ENCODE data around the gene ZFHX2. TPM values are rescaled to one million over a fixed set of nuclear protein-coding genes. Genes with fewer than 3 reads are reported as not detected.

ZFHX2 gene
- total and polyA plus RNA-seq, 2 of the 13 experiments (the other 11 are each of a cell fraction or from before 2014, with no cell fraction given), result 0.17 to 0.44 TPM

DNA sequence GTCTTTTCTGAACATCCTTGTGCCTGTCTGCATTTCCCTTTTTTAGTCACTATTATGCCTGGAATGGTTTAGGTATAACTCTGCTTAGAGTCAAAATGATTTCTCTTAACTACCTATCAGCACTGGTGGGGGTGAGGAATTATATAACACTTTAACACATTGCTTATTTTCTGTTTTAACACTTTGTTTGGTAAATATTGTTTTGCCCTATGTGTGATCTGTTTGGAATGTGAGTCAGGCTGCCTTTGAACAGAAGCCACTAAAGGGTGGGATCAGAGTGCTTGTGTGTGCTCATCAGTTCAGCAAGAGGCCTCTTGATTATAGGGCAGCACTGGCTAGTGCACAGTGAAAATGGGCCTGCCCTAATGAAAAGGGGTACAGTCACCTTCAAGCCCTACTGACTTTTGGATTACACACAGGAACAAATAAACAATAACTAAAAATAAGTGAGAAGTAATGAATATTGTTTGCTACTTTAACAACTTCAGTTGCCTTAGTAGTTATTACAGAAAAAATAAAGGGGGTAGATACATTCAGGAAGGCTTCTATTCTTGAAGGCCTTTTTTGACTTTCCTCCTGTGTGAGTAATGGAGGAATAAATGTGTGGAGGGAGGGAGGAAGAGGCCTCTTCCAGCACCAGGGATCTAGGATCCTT, 58.8 kb downstream of the ZFHX2 start (continued):
- TF ChIP-seq, protein P1, sequence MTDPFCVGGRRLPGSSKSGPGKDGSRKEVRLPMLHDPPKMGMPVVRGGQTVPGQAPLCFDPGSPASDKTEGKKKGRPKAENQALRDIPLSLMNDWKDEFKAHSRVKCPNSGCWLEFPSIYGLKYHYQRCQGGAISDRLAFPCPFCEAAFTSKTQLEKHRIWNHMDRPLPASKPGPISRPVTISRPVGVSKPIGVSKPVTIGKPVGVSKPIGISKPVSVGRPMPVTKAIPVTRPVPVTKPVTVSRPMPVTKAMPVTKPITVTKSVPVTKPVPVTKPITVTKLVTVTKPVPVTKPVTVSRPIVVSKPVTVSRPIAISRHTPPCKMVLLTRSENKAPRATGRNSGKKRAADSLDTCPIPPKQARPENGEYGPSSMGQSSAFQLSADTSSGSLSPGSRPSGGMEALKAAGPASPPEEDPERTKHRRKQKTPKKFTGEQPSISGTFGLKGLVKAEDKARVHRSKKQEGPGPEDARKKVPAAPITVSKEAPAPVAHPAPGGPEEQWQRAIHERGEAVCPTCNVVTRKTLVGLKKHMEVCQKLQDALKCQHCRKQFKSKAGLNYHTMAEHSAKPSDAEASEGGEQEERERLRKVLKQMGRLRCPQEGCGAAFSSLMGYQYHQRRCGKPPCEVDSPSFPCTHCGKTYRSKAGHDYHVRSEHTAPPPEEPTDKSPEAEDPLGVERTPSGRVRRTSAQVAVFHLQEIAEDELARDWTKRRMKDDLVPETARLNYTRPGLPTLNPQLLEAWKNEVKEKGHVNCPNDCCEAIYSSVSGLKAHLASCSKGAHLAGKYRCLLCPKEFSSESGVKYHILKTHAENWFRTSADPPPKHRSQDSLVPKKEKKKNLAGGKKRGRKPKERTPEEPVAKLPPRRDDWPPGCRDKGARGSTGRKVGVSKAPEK (CRISPR knock-in tag; IDR thresholded peaks at IDR 0.05; ENCODE audit: borderline replicate concordance), result peak; percentile 32; the same call in 1 of the 2 replicates
- TF ChIP-seq, protein P2, sequence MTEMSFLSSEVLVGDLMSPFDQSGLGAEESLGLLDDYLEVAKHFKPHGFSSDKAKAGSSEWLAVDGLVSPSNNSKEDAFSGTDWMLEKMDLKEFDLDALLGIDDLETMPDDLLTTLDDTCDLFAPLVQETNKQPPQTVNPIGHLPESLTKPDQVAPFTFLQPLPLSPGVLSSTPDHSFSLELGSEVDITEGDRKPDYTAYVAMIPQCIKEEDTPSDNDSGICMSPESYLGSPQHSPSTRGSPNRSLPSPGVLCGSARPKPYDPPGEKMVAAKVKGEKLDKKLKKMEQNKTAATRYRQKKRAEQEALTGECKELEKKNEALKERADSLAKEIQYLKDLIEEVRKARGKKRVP (CRISPR knock-in tag; IDR thresholded peaks at IDR 0.05), result peak in 1 of 2 experiments; percentile 76; a peak in 2 of 4 replicates
- TF ChIP-seq, protein P3, sequence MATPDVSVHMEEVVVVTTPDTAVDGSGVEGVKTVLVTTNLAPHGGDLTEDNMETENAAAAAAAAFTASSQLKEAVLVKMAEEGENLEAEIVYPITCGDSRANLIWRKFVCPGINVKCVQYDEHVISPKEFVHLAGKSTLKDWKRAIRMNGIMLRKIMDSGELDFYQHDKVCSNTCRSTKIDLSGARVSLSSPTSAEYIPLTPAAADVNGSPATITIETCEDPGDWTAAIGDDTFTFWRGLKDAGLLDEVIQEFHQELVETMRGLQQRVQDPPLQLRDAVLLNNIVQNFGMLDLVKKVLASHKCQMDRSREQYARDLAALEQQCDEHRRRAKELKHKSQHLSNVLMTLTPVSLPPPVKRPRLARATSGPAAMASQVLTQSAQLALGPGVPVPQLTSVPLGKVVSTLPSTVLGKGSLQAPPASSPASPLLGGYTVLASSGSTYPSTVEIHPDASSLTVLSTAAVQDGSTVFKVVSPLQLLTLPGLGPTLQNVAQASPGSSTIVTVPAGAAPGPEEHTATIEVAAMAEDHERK (CRISPR knock-in tag; IDR thresholded peaks at IDR 0.05; ENCODE audit: low read depth), result no peak
- TF ChIP-seq SOX5 (CRISPR knock-in tag; IDR thresholded peaks at IDR 0.05; ENCODE audit: borderline replicate concordance) (peak; percentile 82), RNF2 (conservative IDR thresholded peaks at IDR 0.05; ENCODE audit: low read depth) (no peak), ZFY (CRISPR knock-in tag; IDR thresholded peaks at IDR 0.05) (no peak), NR2C2 (CRISPR knock-in tag; IDR thresholded peaks at IDR 0.05; ENCODE audit: borderline replicate concordance) (no peak), ZBTB21 (CRISPR knock-in tag; IDR thresholded peaks at IDR 0.05) (no peak), POLR2G (IDR thresholded peaks at IDR 0.05; ENCODE audit: low read depth, low read length) (no peak), CENPT (CRISPR knock-in tag; IDR thresholded peaks at IDR 0.05; ENCODE audit: low read depth) (no peak), ZNF580 (CRISPR knock-in tag; IDR thresholded peaks at IDR 0.05; ENCODE audit: borderline replicate concordance, low read depth) (no peak), CCDC6 (CRISPR knock-in tag; IDR thresholded peaks at IDR 0.05) (peak; percentile 76; the same call in 1 of the 2 replicates), AKNA (CRISPR knock-in tag; IDR thresholded peaks at IDR 0.05; ENCODE audit: borderline replicate concordance) (no peak), ZNF891 (CRISPR knock-in tag; IDR thresholded peaks at IDR 0.05) (no peak)
- TF ChIP-seq, protein P4, sequence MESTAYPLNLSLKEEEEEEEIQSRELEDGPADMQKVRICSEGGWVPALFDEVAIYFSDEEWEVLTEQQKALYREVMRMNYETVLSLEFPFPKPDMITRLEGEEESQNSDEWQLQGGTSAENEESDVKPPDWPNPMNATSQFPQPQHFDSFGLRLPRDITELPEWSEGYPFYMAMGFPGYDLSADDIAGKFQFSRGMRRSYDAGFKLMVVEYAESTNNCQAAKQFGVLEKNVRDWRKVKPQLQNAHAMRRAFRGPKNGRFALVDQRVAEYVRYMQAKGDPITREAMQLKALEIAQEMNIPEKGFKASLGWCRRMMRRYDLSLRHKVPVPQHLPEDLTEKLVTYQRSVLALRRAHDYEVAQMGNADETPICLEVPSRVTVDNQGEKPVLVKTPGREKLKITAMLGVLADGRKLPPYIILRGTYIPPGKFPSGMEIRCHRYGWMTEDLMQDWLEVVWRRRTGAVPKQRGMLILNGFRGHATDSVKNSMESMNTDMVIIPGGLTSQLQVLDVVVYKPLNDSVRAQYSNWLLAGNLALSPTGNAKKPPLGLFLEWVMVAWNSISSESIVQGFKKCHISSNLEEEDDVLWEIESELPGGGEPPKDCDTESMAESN (CRISPR knock-in tag; conservative IDR thresholded peaks at IDR 0.05), result no peak

Measured in HepG2 (cell line).